Measurements from ENCODE around the gene FTO.
"Not testable (repeated sequence)": the region's sequence is repeated elsewhere in the genome, so short reads cannot be mapped to it uniquely, and the experiment has no call there.

FTO gene

DNA sequence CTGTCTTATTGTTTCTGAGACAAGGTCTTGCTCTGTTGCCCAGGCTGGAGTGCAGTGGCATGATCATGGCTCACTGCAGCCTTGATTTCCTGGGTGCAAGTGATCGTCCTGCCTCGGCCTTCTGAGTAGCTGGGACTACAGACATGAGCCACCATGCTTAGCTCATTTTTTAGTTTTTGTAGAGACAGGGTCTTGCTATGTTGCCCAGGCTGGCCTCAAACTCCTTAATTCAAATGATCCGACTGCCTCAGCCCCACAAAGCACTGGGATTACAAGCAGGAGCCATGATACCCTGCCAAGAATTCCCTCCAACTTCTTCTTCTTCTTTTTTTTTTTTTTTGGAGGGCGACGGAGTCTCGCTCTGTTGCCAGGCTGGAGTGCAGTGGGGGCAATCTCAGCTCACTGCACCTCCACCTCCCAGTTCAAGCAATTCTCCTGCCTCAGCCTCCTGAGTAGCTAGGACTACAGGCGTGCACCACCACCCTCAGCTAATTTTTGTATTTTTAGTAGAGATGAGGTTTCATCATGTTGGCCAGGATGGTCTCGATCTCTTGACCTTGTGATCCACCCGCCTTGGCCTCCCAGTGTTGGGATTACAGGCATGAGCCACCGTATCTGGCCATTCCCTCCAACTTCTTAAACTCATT is 477.9 kb downstream of the FTO start:
- DNase-seq (ENCODE audit: low read depth): not testable (repeated sequence)

DNA sequence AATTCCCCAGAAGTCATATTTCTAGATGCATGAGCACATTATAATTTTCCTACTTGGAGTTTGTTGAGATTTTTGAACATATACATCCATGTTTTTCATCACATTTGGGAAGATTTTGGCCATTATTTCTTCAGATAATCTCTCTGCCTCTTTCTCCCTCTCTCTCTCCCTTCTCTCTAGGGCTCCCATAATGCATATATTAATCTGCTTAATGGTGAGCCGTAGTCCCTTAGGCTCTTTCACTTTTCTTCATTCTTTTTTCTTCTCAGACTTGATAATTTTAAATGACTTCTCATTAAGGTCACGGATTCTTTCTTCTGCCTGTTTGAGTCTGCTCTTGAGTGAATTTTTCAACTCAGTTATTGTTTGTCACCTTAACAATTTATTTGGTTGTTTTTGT is 481.1 kb downstream of the FTO start:
- DNase-seq (ENCODE audit: low read depth): no peak

DNA sequence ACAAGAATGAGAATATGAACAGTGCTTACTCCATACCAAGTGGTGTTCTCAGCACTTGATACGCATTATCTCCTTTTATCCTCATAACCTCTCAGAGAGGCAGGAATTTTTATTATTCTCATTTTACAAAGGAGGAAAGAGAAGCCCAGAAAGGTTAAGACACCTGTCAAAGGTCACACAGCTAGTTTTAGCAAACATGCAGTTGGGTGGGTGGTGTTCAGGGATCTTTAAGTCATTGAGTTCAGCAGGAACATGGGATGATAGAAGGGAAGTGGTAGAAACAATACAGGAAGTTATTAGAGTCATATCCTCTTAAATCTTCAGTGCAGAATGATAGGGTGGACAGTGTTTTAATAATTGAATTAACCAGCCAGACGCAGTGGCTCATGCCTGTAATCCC is 487.2 kb downstream of the FTO start:
- DNase-seq (ENCODE audit: low read depth): no peak

DNA sequence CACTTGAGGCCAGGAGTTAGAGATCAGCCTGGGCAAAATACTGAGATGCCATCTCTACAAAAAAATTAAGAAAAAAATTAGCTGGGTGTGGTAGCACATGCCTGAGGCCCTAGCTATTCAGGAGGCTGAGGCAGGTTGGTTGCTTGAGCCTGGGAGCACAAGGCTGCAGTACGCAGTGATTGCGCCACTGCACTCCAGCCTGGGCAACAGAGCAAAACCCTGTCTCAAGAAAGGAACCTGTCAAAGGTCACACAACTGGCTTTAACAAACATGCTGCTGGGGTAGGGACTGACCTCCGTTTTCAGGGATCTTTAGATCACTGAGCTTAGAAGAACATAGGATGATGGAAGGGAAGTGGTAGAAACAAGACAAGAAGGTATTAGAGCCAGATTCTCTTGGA is 487.6 kb downstream of the FTO start:
- DNase-seq (ENCODE audit: low read depth): no peak

DNA sequence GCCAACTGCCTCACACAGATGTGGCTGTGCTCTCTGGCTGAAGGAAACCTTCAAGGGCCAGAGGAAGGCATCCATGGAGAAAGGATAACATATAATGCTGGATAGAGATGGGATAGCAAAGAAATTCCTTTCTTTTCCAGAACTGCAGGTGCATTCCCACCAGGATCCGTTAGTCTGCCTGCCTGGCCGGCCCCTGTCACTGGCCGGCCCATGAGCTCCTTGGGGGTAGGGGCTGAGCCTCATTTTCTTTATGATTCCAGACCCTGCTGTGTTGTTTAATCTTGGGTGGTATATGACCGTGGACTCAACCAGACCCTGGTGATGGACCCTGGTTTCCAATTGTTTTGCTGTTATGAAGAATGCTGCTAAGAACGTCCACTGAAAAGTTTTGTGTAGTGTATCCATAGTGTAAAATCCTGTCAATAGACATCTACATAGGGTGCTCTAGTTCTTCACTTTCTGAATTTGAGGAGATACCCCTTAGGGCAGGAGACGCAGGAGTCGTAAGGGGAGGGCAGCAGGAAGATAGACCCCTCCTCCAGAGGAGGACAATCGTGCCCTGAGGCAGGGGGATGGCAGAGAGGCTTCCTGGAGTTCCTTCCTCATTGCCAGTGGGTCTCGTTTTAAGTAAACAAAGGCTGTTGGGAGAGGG is 489.2 kb downstream of the FTO start:
- DNase-seq (ENCODE audit: low read depth): no peak

DNA sequence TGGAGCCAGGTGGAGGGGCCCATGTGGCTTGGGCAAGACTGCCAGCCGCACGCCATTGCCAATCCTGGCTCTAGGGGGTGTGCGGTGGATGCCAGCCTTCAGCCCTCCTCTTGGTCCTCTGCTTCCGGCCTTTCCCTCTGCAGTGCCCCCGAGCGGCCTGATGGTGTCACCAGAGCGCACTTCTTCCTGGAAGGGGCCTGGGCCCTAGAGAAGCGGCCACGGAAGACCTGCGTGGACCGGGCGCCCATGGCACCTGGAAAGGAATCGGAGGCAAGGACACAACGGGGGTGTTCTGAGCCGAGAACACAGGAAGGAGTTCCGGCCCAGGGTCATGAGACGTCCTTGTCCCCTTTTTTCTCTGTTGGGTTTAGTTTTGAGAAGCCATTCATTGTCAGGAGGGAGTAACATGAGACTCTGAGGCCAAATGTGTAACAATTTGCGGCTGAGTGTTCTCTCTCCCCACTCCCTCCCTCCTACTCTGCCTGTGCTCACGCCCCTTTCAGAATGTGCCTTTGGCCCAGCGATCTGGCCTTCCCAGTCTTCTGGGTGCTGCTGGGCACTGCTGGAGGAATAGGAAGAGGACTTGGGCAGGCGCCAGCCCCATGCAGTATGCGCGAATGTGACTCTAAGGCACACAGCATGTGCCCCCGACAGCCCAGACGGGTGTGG is 489.8 kb downstream of the FTO start:
- peak; percentile 68 for DNase-seq (ENCODE audit: low read depth)

DNA sequence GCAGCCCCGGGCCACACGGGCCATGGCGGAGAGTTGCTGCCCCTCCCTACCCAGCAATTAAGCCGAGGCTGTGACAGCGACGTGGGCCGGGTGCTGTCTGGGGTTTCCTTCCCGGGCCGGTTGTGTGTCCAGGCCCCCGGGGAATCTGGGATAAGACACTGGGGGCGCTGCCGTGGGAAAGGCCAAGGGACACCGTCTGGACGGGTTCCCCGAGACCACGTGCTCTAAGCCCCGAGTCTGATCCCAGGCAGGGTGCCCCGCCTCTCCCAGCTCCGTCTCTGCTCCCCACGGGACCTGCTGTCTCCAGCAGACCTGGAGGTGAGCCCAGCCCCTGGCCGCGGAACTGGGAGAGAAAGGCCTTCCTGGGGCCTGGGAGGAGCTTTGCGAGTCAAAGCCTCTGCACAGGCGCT is 490.4 kb downstream of the FTO start:
- DNase-seq (ENCODE audit: low read depth): peak; percentile 17

DNA sequence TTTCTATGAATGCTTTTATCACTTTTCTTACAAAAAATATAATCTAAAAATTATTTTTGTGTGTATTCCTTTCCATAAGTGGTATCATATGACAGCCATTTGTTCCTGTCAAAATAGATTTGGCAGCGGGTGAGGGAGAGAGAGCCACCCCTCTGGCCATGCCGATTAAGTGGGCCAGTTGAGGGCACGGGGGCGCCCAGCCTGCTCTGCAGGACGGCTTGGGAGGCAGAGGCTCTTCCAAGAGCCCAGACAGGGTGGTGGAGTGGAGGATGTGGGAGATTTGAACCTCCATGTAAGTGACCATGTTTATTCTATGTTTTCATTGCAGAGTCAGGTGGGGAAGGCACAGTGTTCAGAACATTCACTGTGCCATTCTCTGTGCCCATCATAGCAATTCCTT is 493.8 kb downstream of the FTO start:
- no peak for DNase-seq (ENCODE audit: low read depth)

DNA sequence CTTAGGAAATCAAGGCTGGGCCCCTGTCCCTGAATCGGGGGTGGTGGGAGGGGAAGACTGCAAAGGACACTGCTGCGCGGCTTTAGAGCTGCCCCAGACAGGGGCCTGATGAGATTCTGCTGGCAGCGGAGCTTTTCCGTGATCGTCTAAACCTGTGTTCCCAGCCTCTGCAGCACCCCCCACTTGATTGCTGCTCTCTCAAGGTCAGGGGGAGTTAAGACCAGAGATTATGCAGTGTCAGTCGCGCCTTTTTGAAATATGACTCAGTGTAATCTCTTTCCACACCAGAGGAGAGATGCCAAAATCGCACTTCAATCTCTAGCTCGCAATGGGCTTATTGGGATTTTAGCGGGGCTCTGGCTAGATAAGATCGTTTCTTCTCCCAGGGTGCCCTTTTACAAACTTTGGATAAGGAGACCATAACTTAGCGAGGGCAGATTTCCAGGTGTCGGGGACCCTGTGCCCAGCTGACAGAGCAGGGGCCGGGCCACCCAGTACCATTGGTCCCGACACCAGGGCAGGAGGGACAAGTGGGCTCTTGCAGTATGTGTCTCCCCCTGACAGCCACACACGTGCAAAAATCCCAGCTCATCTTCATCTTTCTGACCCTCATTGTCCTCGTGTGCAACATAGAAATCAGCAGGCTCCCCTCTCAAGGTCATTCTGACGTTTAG is 495.7 kb downstream of the FTO start:
- DNase-seq (ENCODE audit: low read depth): peak; percentile 24

DNA sequence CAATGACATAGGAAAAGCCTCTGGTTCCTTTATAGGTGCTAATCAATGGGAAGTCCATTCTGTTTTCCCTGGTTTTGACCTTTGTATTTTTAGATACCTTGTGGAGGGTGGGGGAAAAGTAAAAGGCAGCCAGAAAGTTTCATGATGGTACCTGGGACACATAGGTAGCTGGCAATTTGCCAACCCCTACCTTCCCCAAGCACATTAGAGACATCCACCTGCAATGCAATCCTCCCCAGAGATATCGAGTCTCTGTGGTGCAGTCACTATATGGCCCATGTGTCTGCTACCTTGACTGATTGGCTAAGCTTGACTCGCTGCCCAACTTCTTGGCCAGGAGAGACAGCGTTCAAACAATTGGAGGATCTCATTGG is 496.2 kb downstream of the FTO start:
- DNase-seq (ENCODE audit: low read depth): no peak

DNA sequence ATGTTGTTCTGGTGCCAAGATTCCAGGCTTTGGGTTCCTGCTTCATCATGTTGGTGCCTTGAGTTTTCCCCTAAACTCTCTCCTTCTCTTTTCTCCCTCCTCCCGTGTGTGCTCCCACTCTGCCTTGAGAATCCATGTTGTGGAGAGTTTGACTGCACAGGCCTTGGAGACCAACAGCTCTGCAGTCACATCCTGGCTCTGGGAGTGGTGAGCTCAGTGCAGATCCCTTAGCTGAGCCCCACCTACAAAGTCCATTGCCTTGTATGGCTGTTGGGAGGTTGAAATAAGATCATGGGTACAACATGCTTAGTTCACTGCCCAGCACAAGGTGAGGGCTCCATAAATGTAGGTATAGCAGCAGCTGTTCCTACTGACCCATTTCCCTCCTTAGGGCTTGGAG is 496.8 kb downstream of the FTO start:
- no peak for DNase-seq (ENCODE audit: low read depth)

DNA sequence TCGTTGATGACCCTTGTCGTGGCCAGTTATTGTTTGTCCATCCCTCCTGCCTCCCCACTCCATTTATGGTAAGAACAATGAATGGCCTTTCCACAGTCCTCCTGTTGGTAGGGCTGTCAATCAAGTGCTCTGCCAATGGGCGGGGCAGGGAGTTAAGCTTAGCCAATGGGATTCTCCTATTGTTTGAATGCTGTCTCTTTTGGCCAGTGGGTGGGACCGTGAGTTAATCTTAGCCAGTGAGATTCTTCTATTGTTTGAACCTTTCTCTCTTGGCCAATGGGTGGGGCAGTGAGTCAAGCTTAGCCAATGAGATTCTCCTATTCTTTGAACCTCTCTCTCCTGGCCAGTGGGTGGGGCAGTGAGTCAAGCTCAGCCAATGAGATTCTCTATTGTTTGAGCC is 497.2 kb downstream of the FTO start:
- DNase-seq (ENCODE audit: low read depth): no peak

Measured in iris pigment epithelial cell (primary cell).